Psoas muscle (tissue), 8 donors: ENCODE results near the gene RBM19. TPM values are rescaled to one million over a fixed set of nuclear protein-coding genes. Genes with fewer than 3 reads are reported as not detected.
"Not testable (repeated sequence)": the region's sequence is repeated elsewhere in the genome, so short reads cannot be mapped to it uniquely, and the experiment has no call there.

ENCODE experiments used
- ATAC-seq, 4 donors: fragments of 200-7000 bp; cut with Tn5 transposase; one replicate each; pipeline ENCODE4 v1.9.1; 2020; ENCODE audit warnings: moderate library complexity in 3 of 4, mild to moderate bottlenecking in 2 of 4
- DNase-seq, 2 donors: peaks; one replicate each; pipeline ENCODE4 v3.0.0-alpha.2; 2020
- H3K27ac ChIP-seq: fragments of 200-600 bp; one replicate; pipeline ENCODE4 v1.8.0; 2022
- H3K27me3 ChIP-seq, 3 donors: fragments of 200-600 bp in 1 of 3; one replicate each; pipeline versions ENCODE4 v1.6.1 to v1.8.0; 2013 to 2022; ENCODE audit warnings: low read length in 2 of 3, mild to moderate bottlenecking in 2 of 3, moderate library complexity in 1 of 3; ENCODE audit not compliant: insufficient read depth in 3 of 3
- H3K36me3 ChIP-seq, 2 donors: fragments of 200-600 bp in 1 of 2; one replicate each; pipeline versions ENCODE4 v1.6.1 to v1.8.0; 2013 to 2022; ENCODE audit warnings: low read depth in 1 of 2, mild to moderate bottlenecking in 1 of 2, moderate library complexity in 1 of 2; ENCODE audit not compliant: insufficient read depth in 1 of 2
- H3K4me1 ChIP-seq: fragments of 200-600 bp; one replicate; pipeline ENCODE4 v1.8.0; 2022
- H3K4me3 ChIP-seq: fragments of 200-600 bp; one replicate; pipeline ENCODE4 v1.8.0; 2022; ENCODE audit warnings: mild to moderate bottlenecking
- H3K9me3 ChIP-seq: fragments of 200-600 bp; one replicate; pipeline ENCODE4 v1.8.0; 2022
- WGBS, 3 donors: extraction: QIAGEN DNeasy Blood & Tissue Kit; methylation state at CpG; one replicate each; pipeline versions ENCODE4 v1.1.6 to v1.1.7; 2013; 5-methylcytosine and 5-hydroxymethylcytosine counted together
- intact Hi-C, 2 donors: fragments of 100-400 bp; cut with DNase I; formaldehyde crosslinking; loops; one replicate each; pipeline versions ENCODE4 v1.11.0 to v1.14.2; 2022
- polyA plus RNA-seq, 3 donors: library from polyadenylated mRNA; stranded (reverse); fragments of 200-250 nt; gene quantifications; one replicate each; pipeline ENCODE4 v1.2.3, GENCODE V29; 2013
- total RNA-seq, 4 donors: library from RNA; stranded (reverse); fragmentation: NEBNext Ultra II Directional in 2 of 4; extraction: Animal tissue kit (Norgen Biotek cat#: 25700) in 2 of 4; gene quantifications; one replicate each; pipeline versions ENCODE4 v1.2.1 to v1.2.4, GENCODE V29; 2021 to 2023
- TF ChIP-seq, protein P1 (sequence below): fragments of 200-600 bp; IDR thresholded peaks from one replicate; pipeline ENCODE4 v1.8.0; 2022; ENCODE audit warnings: antibody characterized with exemption
- donor health status: healthy with polysubstance abuse.
- donor health status: DM: no; HTN: no; CAD: no; lungs with moderate emphysema.
- donor health status: Bipolar disorder and iron deficiency.
- donor health status: healthy.
- donor health status: DM: yes; HTN: yes; CAD: no.
- donor health status: DM: no; HTN: no; CAD: no.
- donor health status: DM: no; HTN: no; CAD: no.
- donor health status: DM: yes; HTN: yes; CAD: no.

The RBM19 gene
- total and polyA plus RNA-seq, 7 donors, result 14.2 to 59.4 (median 25.7) TPM

DNA sequence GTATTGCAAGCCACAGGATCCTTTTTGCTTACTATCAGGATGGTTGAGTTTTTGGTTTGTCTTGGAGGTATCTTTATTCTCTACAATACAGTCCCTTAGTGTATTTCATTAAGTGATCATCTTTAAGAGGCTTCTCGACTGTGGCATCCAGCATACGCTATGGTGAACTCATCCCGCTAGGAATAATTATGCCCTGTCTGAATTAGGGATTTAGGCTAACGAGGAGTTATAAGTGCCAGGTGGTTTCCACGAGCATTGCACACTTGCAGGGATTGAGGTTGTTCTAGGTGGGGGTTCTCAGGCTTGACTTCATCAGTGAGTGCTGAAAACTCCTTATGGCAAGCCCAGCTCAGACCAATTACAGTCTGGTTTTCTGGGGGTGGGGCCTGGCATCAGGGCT lies 37.2 kb upstream of the RBM19 start:
- intact Hi-C loops, result no loop called here

GRCh38 chr12:114001511-114002340 lies 35.6 kb upstream of the RBM19 start:
- intact Hi-C loops, result no loop called here
- H3K27ac ChIP-seq, result no peak overlapping the region
- ATAC-seq, result no peak
- 60 to 65% (median 63%) methylated on average over 5 of the region's 5 CpGs for WGBS, 3 donors
- TF ChIP-seq, protein P1, sequence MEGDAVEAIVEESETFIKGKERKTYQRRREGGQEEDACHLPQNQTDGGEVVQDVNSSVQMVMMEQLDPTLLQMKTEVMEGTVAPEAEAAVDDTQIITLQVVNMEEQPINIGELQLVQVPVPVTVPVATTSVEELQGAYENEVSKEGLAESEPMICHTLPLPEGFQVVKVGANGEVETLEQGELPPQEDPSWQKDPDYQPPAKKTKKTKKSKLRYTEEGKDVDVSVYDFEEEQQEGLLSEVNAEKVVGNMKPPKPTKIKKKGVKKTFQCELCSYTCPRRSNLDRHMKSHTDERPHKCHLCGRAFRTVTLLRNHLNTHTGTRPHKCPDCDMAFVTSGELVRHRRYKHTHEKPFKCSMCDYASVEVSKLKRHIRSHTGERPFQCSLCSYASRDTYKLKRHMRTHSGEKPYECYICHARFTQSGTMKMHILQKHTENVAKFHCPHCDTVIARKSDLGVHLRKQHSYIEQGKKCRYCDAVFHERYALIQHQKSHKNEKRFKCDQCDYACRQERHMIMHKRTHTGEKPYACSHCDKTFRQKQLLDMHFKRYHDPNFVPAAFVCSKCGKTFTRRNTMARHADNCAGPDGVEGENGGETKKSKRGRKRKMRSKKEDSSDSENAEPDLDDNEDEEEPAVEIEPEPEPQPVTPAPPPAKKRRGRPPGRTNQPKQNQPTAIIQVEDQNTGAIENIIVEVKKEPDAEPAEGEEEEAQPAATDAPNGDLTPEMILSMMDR, result no peak
- no peaks in the 10 kb centered on the region for H3K36me3 ChIP-seq
- H3K9me3 ChIP-seq, result no peaks in the 10 kb centered on the region
- no peaks in the 10 kb centered on the region for H3K4me1 ChIP-seq
- H3K4me3 ChIP-seq, result no peak overlapping the region
- DNase-seq, result no peak
- H3K27me3 ChIP-seq, result peaks cover 0 to 28% (median 7%) of the 10 kb centered on the region in 3 donors

More for the DNA sequence above, 37.2 kb upstream of the RBM19 start:
- no peak overlapping the region for H3K4me3 ChIP-seq
- H3K4me1 ChIP-seq, result no peaks in the 10 kb centered on the region
- TF ChIP-seq, protein P1, result no peak
- no peaks in the 10 kb centered on the region for H3K9me3 ChIP-seq
- H3K36me3 ChIP-seq, result no peaks in the 10 kb centered on the region
- WGBS, 3 donors, result 70 to 71% (median 70%) methylated on average over 5 of the region's 5 CpGs
- no peak for DNase-seq
- peaks cover 0 to 21% (median 10%) of the 10 kb centered on the region in 3 donors for H3K27me3 ChIP-seq
- H3K27ac ChIP-seq, result no peak overlapping the region
- ATAC-seq, result no peak

- ATAC-seq (no peak), DNase-seq (no peak)
- Histone ChIP-seq H3K36me3 (no peaks in the 10 kb centered on the region), H3K27ac (no peak overlapping the region), H3K4me3 (no peak overlapping the region), H3K27me3 (peaks cover 0 to 29% (median 7%) of the 10 kb centered on the region in 3 donors), H3K9me3 (no peaks in the 10 kb centered on the region), H3K4me1 (no peaks in the 10 kb centered on the region)
- WGBS, 3 donors, result 76 to 84% (median 80%) methylated on average over 8 of the region's 8 CpGs
- intact Hi-C loops, result no loop called here
- TF ChIP-seq, protein P1, result no peak
Observed at GRCh38 chr12:114000861-114001260, 34.7 kb upstream of the RBM19 start.

DNA sequence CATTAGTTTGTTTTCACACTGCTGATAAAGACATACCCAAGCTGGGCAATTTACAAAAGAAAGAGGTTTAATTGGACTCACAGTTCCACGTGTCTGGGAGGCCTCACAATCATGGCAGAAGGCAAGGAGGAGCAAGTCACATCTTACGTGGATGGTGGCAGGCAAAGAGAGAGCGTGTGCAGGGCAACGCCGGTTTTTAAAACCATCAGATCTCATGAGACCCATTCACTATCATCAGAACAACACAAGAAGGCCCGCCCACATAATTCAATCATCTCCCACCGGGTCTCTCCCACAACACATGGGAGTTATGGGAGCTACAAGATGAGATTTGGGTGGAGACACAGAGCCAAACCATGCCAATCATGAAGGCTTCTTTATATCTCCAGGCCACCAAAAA lies 34.1 kb upstream of the RBM19 start:
- DNase-seq, ATAC-seq, intact Hi-C loops, H3K9me3 ChIP-seq, H3K4me1 ChIP-seq, H3K36me3 ChIP-seq, H3K4me3 ChIP-seq, H3K27ac ChIP-seq: not testable (repeated sequence)
- H3K27me3 ChIP-seq, result peaks cover 0 to 27% (median 7%) of the 10 kb centered on the region in 3 donors
- WGBS, 3 donors, result 62 to 64% (median 64%) methylated on average over 7 of the region's 7 CpGs

GRCh38 chr12:113997365-113997764 lies 31.2 kb upstream of the RBM19 start:
- Histone ChIP-seq H3K4me3 (no peak overlapping the region), H3K9me3 (no peaks in the 10 kb centered on the region), H3K36me3 (no peaks in the 10 kb centered on the region), H3K27me3 (peaks cover 0 to 27% (median 10%) of the 10 kb centered on the region in 3 donors), H3K27ac (no peak overlapping the region), H3K4me1 (no peaks in the 10 kb centered on the region)
- TF ChIP-seq, protein P1, result no peak
- ATAC-seq, result no peak
- WGBS, 3 donors, result 49 to 55% (median 51%) methylated on average over 3 of the region's 3 CpGs
- intact Hi-C loops, result no loop called here
- no peak for DNase-seq
